NCI-H82 treated with DMSO at 0.1 percent for 48 hours (cell line): ENCODE data around the gene OR5J2.
"Not testable (repeated sequence)": the region's sequence is repeated elsewhere in the genome, so short reads cannot be mapped to it uniquely, and the experiment has no call there.

ENCODE experiments used
- DNase-seq: peaks from one replicate; lab custom pipeline; 2025; ENCODE audit not compliant: unreplicated experiment; lab: John Stamatoyannopoulos, UW

Gene OR5J2

DNA sequence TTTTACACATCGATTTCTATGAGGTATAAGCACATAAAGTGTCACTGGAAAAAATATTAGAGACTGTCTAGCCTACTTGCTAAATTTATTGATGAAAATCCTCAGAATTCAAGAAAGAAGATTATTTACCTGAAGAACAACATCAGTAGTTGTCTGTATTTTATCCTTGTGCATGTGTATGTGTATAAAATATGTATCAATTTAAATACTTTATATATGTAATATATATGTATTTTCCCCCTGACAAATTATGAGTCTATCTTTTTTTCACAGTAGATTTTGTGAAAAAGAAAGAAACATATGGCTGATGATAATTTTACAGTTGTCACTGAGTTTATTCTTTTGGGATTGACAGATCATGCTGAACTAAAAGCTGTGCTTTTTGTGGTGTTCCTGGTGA is at the start of gene OR5J2:
OR5J2 (plus strand) TSS at position 301 of the 400 bp plus-strand sequence; CDS start at position 301, 0 bp downstream.
- DNase-seq, result no peak

DNA sequence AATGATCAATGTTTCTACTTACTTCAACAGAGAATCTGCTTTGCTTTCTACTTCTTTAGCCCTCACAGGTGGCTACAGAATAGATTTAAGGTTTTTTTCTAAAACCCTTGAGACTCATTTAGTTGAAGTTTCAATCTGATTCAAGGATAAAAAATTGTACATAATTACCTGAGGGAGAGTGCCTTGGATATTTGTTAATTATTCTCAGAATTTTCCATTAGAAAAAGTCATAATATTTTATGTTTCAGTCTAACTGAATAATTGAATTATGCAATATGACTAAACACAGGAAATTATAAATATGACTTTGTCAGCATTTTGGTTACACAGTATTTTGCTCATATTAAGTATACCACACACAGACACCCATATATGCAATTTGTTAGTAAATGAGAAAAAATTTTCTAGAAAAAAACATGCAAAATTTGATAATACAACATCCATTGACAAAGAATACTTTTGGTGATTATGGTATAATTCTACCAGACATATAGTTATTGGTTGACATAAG is 36.2 kb upstream of the OR5J2 start, which contains the start of gene OR8J3:
OR8J3 (minus strand) TSS at position 51 of the 511 bp plus-strand sequence. CDS start 2,483 bp downstream, outside the sequence.
- no peak for DNase-seq

DNA sequence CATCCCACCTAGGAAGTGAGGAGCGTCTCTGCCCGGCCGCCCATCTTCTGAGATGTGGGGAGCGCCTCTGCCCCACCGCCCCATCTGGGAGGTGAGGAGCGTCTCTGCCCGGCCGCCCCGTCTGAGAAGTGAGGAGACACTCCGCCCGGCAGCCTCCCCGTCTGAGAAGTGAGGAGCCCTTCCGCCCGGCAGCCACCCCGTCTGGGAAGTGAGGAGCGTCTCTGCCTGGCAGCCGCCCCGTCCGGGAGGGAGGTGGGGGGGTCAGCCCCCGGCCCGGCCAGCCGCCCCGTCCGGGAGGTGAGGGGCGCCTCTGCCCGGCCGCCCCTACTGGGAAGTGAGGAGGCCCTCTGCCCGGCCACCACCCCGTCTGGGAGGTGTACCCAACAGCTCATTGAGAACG is 32.7 kb upstream of the OR5J2 start:
- not testable (repeated sequence) for DNase-seq

DNA sequence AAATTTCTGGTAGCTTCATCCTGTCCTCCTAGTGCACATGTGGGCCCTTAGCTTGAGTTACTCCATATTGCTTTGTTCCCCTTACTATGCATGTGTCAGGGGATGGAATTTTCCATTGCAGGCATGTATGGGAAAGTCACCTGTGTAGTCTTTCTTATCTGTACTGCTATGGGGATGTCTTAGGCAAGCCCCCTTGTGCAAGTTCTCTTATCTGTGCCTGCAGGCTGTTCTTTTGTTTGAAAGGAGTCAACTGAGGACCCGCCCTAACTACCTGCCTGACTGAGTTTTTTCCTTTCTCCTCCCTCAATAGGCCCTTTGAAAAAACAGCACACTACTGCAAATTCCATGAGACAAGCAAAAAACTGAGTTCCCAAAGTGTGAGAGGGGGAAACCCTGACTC is 25.0 kb upstream of the OR5J2 start:
- no peak for DNase-seq

DNA sequence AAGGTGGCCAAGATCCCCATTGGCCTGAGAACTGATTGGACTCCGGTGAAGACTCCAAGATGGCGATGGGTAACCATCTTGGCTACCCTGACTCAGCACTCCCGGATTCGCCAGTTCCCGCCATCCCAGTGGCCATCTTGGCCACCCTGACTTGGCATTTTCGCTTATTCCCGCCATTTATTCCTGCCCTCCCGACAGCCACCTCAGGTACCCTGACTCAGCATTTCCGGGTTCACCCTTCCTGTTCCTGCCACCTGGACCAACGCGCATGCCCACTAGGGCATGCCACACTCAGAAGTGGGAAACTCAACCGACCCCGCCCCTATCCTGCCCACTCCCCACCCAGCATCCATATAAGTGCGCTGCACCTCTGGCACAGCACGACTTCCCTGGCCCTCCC is 24.1 kb upstream of the OR5J2 start:
- DNase-seq, result no peak

DNA sequence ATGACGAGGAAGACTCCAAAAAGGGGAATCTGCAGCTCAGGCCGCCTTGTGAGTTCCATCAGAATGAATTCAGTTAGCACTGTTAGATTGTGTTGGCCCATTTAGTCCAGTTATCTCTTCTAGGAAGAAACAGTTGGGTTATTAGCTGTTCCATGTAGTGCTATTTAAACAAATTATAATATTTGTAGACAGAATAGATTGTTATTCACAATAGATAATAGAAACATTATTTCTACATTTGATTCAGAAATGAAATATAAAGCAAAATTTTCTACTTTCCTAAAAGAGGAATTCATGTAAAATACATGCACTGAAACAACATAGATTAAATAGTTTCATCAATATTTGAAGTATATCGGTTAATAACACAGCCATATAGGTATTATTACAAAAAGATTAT is 16.2 kb upstream of the OR5J2 start, which contains the start of gene OR8K5:
OR8K5 (minus strand) TSS at position 101 of the 400 bp plus-strand sequence; CDS start at position 101, 0 bp downstream.
- DNase-seq, result no peak

DNA sequence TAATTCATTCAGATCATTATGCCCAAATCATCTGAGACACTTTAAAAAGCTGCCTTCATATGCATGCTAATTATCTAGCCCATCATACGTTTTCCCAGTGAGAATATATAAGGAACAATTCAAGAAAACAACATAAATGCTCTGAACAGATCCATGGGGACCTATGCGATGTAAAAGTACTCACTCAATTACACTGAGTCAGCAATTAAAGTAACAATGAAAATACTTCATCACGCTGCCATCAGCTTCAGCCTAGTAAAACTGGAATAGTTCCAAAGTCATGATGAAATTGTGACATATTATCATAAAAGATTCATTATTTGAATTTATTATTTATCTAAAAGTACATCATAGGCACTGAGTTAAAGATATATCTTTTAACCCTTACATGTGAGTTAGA is 12.6 kb upstream of the OR5J2 start:
- DNase-seq, result no peak

DNA sequence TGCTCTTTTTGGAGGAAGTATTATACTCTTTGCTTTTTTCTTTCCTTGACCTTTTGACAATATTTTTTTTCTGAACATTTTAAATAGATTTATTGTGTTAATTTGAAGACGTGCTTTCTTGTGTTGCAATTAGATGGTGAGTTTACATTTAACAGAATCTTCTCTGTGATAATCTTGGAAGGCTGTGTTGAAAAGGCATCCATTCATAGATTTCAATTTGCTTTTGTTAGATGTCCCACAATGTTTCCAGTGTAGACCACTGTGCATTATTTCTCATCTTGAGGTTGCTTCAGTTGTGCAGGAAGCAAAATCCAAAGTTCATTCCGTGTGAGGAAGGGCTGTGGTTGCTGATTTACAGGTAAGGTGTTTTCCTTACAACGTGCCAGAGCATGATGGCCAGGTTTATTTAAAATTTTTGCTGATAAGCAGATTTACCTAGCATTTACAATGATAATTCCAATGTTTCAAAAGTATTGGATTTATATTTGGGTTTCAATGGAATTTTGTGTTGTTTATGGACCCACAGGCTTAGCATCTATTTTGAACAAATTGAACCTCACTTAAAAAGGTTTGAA is 4.1 kb upstream of the OR5J2 start:
- DNase-seq, result no peak

DNA sequence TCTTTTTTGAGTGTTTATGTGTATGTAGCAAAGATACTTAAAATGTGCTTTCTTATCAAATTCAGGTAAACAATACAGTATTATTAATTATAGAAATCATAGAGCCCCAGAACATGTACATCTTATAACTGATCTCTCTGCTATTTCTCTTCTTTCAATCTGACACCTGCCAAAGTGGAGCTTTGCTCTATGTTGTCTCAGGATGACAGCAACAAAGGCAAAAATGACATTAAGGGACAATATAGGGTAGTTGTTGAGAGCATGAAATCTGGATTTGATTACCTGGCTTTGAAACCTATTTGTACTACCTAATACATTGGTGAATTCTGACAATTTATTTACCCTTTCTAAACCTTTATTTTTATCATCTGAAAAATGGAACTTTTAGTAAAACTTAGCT is 7.0 kb downstream of the OR5J2 start:
- DNase-seq, result no peak

DNA sequence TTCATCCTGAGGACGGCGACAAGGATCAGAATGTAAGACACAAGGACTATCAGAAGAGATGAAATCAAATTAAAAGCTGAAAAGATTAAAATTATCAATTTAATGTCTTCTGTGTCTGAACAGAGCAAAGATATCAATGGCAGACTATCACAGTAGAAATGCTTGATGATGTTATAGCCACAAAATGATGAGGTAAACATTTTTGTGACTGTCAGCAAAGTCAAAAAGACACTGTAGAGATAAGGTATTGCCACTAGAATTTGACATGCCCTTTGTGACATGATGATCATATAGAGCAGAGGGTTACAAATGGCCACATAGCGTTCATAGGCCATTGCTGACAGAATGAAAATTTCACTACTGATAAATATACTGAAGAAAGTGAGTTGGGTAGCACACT is 12.2 kb downstream of the OR5J2 start:
- DNase-seq, result no peak

DNA sequence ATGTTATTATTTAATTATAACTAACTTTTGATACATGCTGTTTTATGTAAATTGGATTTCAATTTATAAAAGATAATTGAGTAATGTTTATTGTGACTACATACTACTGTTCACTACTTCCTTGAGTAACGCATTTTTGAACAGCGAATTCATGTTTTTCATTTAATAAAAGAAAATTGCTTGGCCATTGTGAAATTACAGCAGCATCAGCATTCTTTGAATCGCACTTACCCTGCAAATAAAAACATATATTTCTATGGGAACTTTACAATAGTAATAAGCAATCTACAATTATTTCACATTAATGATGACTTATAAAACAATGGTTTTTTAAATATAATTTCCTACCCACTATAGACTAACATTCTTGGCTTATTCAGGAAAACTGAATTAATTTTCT is 20.3 kb downstream of the OR5J2 start:
- DNase-seq, result no peak

DNA sequence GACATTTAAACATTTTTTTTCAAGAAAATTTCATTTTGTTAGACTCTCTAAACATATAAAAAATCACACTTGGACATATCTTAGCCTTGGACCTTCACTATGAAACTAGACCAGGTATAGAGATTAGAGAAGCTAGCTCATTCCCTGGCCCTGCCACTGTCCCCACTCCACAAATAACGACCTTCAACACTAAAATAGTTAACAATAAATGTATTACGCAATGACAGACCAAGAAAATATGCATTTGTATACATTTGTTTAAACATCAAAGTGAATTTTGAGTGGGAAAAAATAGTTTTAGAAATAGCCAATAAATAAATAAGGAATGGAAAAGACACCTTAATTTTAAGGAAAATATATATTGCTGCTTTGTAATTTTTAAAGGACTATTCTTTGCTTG is 20.9 kb downstream of the OR5J2 start:
- DNase-seq, result no peak

DNA sequence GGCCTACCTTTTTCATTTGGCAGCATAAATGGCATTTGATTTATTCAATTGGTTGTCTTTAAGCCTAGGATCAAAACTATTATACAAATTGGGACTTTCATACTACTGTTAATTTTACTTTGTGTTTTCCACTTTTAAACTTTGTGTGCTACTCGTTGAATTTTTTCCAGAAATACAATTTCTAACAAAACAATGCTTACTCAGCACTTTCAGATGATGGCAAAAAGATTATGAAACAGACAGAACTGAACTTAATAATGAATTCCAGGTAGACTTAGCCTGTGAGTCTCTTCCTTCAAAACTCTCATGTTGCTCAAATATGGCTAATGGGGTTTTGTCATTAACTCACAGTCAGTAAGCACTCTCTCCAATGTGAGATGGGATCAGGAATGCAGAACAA is 31.4 kb downstream of the OR5J2 start:
- DNase-seq, result no peak

DNA sequence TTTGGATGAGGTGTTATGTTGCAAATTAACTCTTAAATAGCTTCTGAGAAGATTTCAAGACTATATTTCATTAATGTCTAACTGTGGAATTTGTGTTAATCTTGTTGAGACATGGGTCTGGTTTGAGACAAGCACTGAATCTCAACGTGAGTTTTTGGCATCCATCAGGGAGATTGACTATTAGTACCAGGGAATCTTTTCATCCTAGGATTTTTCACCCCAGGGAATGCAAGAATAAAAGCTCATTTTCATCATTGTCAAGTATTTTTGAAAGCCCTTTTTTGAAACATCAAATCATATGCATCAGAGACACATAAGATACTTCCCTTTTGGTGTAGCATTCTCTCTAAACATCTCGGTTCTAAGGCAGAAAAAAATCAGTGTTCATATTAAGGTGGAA is 38.1 kb downstream of the OR5J2 start:
- DNase-seq, result no peak

DNA sequence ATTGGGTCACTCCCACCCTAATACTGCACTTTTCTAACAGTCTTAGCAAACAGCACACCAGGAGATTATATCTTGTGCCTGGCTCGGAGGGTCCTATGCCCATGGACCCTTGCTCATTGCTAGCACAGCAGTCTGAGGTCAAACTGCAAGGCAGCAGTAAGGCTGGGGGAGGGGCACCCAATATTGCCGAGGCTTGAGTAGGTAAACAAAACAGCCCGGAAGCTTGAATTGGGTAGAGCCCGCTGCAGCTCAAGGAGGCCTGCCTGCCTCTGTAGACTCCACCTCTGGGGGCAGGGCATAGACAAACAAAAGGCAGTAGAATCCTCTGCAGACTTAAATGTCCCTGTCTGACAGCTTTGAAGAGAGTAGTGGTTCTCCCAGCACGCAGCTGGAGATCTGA is 43.3 kb downstream of the OR5J2 start:
- not testable (repeated sequence) for DNase-seq
